Muscle of arm (tissue), 12 donors: Measurements from ENCODE around the gene MAP3K21. TPM values are rescaled to one million over a fixed set of nuclear protein-coding genes. Genes with fewer than 3 reads are reported as not detected.

ENCODE experiments used
- DNase-seq: peaks from one replicate; pipeline ENCODE4 v3.0.0-alpha.2; 2013
- polyA plus RNA-seq, 12 donors: library from polyadenylated mRNA; unstranded; fragments of 120-200 nt; gene quantifications; one replicate each; pipeline ENCODE4 v1.2.1, GENCODE V29; 2013; ENCODE audit not compliant: insufficient read length in 12 of 12

MAP3K21 gene
- polyA plus RNA-seq, 12 donors = 0.19 to 1.3 (median 0.40) TPM; not detected in 2

DNA sequence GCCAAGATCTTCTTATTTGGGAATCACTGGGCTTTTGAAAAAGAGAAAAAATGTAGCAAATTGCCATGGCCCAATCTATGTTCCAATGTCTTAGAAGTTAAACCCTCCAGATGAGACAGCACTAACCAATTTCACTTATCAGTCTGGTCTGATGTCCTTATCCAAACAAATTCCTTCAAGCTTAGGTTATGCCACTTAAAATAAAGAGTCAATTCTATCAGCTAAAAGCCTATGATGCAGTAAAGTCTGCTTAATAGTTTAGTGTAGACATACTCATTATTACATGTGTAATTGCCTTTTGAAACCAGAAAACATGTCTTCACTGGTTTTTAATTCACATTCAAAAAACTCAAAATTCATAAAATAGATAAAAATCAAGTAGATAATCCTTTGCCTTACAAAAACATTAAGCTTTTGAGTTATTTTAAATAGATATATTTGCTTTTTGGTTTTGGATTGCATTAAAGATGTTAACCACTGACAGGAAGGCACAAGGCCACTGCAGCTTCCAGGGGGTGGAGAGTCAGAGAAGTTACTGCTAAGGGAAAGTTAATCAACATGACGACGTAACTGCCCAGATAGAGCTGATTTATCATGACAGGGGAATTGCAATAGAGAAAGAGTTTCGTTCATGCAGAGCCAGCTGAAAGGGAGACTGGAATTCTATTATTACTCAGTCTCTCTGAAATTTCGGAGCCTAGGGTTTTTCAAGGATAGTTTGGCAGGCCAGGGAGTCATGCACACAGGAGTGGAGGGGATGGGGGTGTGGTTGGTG, 106.1 kb downstream of the MAP3K21 start:
- no peak for DNase-seq

Other genes with a start within 250 kb of the MAP3K21 start
- 10 to 100 TPM in 1 of 12 donors, 1 to 10 TPM in 10, not detected in 1; 1.5 to 17.6 (median 3.3) TPM for gene PCNX2, start 32.0 kb upstream of the MAP3K21 start, polyA plus RNA-seq